Pancreas (tissue), 10 donors: Measurements from ENCODE around the gene UBR4. TPM values are rescaled to one million over a fixed set of nuclear protein-coding genes. Genes with fewer than 3 reads are reported as not detected.

Source experiments
- ATAC-seq, 4 donors: fragments of 200-7000 bp; cut with Tn5 transposase; one replicate each; pipeline versions ENCODE4 v1.8.0 to v1.9.1; 2020; ENCODE audit warnings: mild to moderate bottlenecking in 4 of 4, moderate library complexity in 4 of 4
- DNase-seq, 6 donors: peaks; one replicate each; pipeline ENCODE4 v3.0.0-alpha.2; 2020
- FAIRE-seq: peaks from 2 replicates; lab custom pipeline; 2012; peaks lifted over from hg19 to GRCh38; lab: Jason Lieb, UNC
- H3K27ac ChIP-seq, 4 donors: fragments of 200-600 bp; sonication (generic); 1 replicate in 3 of 4; 2 replicates in 1 of 4; pipeline versions ENCODE4 v1.5.0 to v1.8.0; 2020
- H3K27me3 ChIP-seq, 4 donors: fragments of 200-600 bp; one replicate each; pipeline ENCODE4 v1.8.0; 2021
- H3K36me3 ChIP-seq, 3 donors: fragments of 200-600 bp; sonication (generic) in 1 of 3; one replicate each; pipeline versions ENCODE4 v1.5.0 to v1.8.0; 2020 to 2021
- H3K4me1 ChIP-seq, 3 donors: fragments of 200-600 bp; one replicate each; pipeline ENCODE4 v1.8.0; 2021
- H3K4me3 ChIP-seq, 4 donors: fragments of 200-600 bp; sonication (generic) in 2 of 4; one replicate each; pipeline versions ENCODE4 v1.5.0 to v1.8.0; 2020 to 2021
- H3K9me3 ChIP-seq, 4 donors: fragments of 200-600 bp; one replicate each; pipeline ENCODE4 v1.8.0; 2021
- WGBS, 2 donors: extraction: QIAGEN DNeasy Blood & Tissue Kit; methylation state at CpG; one replicate each; pipeline ENCODE4 v1.1.7; 2013; 5-methylcytosine and 5-hydroxymethylcytosine counted together
- intact Hi-C, 3 donors: fragments of 100-400 bp; cut with DNase I; formaldehyde crosslinking; loops; one replicate each; pipeline versions ENCODE4 v1.11.1 to v1.14.2; 2022
- polyA plus RNA-seq, 2 donors: library from polyadenylated mRNA; stranded (reverse); fragments of 200-250 nt; gene quantifications; one replicate each; pipeline ENCODE4 v1.2.3, GENCODE V29; 2013
- total RNA-seq, 6 donors: library from RNA; stranded (reverse); fragmentation: NEBNext Ultra II Directional in 4 of 6; extraction: Animal tissue kit (Norgen Biotek cat#: 25700) in 4 of 6; gene quantifications; one replicate each; pipeline versions ENCODE4 v1.2.1 to v1.2.4, GENCODE V29; 2021 to 2023
- TF ChIP-seq, protein P1 (sequence below), 4 donors: fragments of 200-600 bp; sonication (generic) in 3 of 4; IDR thresholded peaks; one replicate each; pipeline versions ENCODE4 v1.5.0 to v1.8.0; 2021; ENCODE audit warnings: antibody characterized with exemption in 4 of 4
- donor health status: healthy with polysubstance abuse.
- donor health status: DM: no; HTN: no; CAD: no; lungs with moderate emphysema.
- donor health status: DM: no; HTN: no; CAD: no.
- donor health status: control.
- donor health status: control.
- donor health status: Bipolar disorder and iron deficiency.
- donor health status: DM: yes; HTN: yes; CAD: no.
- donor health status: DM: no; HTN: no; CAD: no.
- donor health status: DM: no; HTN: no; CAD: no.
- donor health status: DM: yes; HTN: yes; CAD: no.

UBR4 gene
- total and polyA plus RNA-seq, 8 donors, result 45.3 to 140 (median 65.5) TPM

DNA sequence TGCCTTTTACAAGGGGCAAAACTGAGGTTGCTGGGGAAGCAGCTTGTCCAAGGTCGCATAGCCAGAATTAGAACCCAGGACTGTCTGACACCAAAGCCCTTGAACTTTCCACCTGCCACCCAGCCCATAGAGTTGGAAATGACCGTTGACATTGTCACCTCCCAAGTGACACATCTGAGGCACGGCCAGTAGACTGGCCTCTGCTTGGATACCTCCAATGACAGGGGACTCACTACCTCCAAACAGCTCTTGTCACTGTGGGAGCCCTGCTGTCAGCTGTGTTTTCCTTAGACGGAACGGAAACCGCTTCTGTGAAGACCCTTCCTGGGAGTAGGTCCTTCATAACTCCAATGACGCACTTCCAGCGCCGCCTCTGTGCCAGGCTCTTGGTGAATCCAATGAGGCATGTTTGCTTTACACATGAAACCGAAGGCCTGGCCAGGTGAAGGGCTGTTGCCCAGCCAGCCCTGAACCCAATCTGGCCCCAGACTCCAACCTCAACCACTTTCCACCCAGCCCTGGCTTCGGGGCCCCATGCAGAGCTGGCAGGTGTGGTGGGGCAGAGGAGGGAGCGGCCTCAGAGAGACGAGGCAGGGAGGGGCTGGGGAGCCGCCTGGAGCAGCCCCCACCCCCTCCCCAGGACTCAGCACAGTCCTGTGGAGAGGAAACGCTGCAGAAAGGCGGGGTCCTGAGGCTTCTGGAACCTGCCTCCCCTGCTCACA lies 144.4 kb downstream of the UBR4 start:
- Histone ChIP-seq H3K27ac (peak overlapping the region; percentile 25 to 85 (median 72)), H3K9me3 (no peaks in the 10 kb centered on the region), H3K36me3 (no peaks in the 10 kb centered on the region), H3K4me1 (peaks cover 18 to 31% (median 21%) of the 10 kb centered on the region in 3 donors), H3K4me3 (no peak overlapping the region), H3K27me3 (no peaks in the 10 kb centered on the region)
- peak in 1 of 4 donors; percentile 2 for ATAC-seq
- FAIRE-seq, result no peak
- no peak for DNase-seq
- intact Hi-C loops, result no loop called here
- TF ChIP-seq, protein P1, sequence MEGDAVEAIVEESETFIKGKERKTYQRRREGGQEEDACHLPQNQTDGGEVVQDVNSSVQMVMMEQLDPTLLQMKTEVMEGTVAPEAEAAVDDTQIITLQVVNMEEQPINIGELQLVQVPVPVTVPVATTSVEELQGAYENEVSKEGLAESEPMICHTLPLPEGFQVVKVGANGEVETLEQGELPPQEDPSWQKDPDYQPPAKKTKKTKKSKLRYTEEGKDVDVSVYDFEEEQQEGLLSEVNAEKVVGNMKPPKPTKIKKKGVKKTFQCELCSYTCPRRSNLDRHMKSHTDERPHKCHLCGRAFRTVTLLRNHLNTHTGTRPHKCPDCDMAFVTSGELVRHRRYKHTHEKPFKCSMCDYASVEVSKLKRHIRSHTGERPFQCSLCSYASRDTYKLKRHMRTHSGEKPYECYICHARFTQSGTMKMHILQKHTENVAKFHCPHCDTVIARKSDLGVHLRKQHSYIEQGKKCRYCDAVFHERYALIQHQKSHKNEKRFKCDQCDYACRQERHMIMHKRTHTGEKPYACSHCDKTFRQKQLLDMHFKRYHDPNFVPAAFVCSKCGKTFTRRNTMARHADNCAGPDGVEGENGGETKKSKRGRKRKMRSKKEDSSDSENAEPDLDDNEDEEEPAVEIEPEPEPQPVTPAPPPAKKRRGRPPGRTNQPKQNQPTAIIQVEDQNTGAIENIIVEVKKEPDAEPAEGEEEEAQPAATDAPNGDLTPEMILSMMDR (IDR thresholded peaks at IDR 0.05), result no peak
- WGBS, 2 donors, result 72 to 80% methylated on average over 14 to 15 of the region's 16 CpGs

DNA sequence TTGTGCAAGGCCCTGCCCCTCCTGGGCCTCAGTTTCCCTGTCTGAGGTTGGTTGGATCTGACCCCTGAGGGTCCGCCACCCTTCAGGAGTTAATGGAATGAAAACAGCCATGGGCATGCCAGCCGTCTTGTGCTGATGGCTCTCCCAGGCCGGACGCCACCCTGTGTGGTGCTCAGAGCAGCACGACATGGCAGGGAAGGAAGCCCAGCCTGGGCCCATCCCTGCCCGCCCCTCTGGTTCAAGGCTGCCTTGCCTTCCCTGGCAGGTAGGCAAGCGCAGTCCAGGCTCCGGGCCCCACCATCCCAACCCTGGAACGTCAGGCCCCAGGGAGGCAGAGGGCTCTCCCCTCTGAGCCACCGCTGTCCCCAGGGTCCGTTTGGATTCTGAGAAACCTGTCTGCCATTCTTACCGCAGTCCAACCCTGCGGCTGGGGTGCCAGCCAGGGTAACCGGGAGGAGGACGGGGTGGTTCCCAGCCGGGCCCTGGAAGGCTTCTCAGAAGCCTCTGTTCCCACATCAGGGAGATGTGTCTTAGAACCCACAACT lies 145.1 kb downstream of the UBR4 start:
- Histone ChIP-seq H3K4me1 (peaks cover 18 to 31% (median 21%) of the 10 kb centered on the region in 3 donors), H3K27ac (peak overlapping the region in 3 of 4 donors; percentile 61 to 85 (median 84)), H3K36me3 (no peaks in the 10 kb centered on the region), H3K4me3 (no peak overlapping the region), H3K27me3 (no peaks in the 10 kb centered on the region), H3K9me3 (no peaks in the 10 kb centered on the region)
- intact Hi-C loops, result no loop called here
- DNase-seq, result no peak
- TF ChIP-seq, protein P1 (IDR thresholded peaks at IDR 0.05), result no peak
- no peak for FAIRE-seq
- ATAC-seq, result no peak
- 89 to 94% methylated on average over 16 of the region's 16 CpGs for WGBS, 2 donors

DNA sequence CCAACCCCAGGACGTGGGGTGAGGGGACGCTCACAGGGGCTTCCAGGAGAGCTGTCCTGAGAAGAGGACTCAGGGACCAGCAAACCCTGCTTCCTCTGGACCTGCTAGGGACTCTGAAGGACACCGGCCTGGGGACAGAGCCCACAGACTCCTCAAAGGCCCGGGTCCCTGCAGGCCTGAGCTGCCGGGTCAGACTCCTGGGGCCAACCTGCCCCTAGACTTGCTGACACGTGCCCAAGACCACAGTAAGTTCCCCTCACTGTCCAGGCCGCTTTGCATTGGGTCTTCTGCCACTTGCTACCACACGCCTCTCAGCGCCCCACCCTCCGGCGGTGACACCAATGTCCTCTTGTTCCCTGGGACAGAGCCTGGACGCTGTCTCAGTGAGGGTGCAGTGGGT lies 146.9 kb downstream of the UBR4 start:
- ATAC-seq (no peak), FAIRE-seq (no peak), DNase-seq (no peak)
- Histone ChIP-seq H3K27ac (peak overlapping the region in 1 of 4 donors; percentile 5), H3K36me3 (no peaks in the 10 kb centered on the region), H3K4me1 (peaks cover 18 to 25% (median 21%) of the 10 kb centered on the region in 3 donors), H3K4me3 (no peak overlapping the region), H3K9me3 (no peaks in the 10 kb centered on the region), H3K27me3 (no peaks in the 10 kb centered on the region)
- whole genome bisulfite sequencing, 2 donors, result 81 to 87% methylated on average over 12 of the region's 12 CpGs
- intact Hi-C loops, result no loop called here
- TF ChIP-seq, protein P1 (IDR thresholded peaks at IDR 0.05), result no peak

DNA sequence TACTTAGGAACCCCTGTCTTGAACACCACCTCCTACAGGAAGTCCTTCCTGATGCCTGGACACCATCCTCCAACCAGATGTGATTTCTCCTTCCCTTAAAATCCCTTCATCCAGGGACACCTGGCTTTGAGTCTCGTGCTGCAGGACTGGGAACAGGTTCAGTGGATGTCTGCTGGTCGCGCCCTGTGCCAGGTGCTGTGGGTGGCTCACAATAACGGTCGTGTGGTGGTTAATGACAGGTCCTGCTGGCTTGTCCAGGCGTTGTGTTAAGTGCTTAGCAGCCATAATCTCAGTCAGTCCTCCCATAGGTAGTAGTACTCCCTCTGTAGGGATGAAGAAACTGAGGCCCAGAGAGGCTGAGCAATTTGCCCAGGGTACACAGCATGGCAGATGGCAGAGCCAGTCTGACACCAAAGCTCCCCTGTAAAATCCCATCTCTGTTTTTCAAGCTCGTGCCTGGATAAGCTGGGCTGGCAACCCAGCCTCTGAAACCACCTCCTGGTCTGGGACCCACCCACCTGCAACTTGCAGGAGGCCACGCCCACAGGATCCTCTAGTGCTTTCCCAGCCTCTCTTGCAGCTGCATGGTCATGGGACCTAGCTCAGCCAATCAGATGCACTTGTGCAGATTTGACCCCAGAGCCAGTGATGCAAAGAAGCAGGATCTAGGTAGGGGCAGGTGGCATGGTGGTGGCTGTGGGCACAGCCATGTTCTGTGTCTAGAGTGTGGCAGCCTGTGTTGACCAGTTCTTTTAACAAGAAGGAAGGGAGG lies 147.6 kb downstream of the UBR4 start:
- FAIRE-seq, result no peak
- no peaks in the 10 kb centered on the region for H3K36me3 ChIP-seq
- no peak for DNase-seq
- H3K4me3 ChIP-seq, result no peak overlapping the region
- no peaks in the 10 kb centered on the region for H3K9me3 ChIP-seq
- intact Hi-C loops, result no loop called here
- no peaks in the 10 kb centered on the region for H3K27me3 ChIP-seq
- 77 to 82% methylated on average over 8 of the region's 8 CpGs for WGBS, 2 donors
- ATAC-seq, result no peak
- peaks cover 12 to 19% (median 16%) of the 10 kb centered on the region in 3 donors for H3K4me1 ChIP-seq
- TF ChIP-seq, protein P1 (IDR thresholded peaks at IDR 0.05), result no peak
- peak overlapping the region in 1 of 4 donors; percentile 5 for H3K27ac ChIP-seq
